Heart left ventricle (tissue), 16 donors: Measurements from ENCODE around the gene PCK2. TPM values are rescaled to one million over a fixed set of nuclear protein-coding genes. Genes with fewer than 3 reads are reported as not detected.

ENCODE experiments used
- ATAC-seq, 4 donors: fragments of 200-7000 bp; cut with Tn5 transposase; one replicate each; pipeline ENCODE4 v1.9.1; 2020 to 2022; ENCODE audit warnings: moderate library complexity in 4 of 4, mild to moderate bottlenecking in 3 of 4, moderate number of reproducible peaks in 1 of 4
- DNase-seq, 5 donors: peaks; one replicate each; pipeline ENCODE4 v3.0.0-alpha.2; 2020
- H3K27ac ChIP-seq, 12 donors: fragments of 200-600 bp; sonication (generic) in 4 of 12; one replicate each; pipeline versions ENCODE4 v1.5.0 to v1.8.0; 2016 to 2022; ENCODE audit warnings: mild to moderate bottlenecking in 2 of 12
- H3K27me3 ChIP-seq, 9 donors: fragments of 200-600 bp; sonication (generic) in 2 of 9; one replicate each; pipeline versions ENCODE4 v1.5.1 to v1.8.0; 2016 to 2022; ENCODE audit warnings: mild to moderate bottlenecking in 3 of 9
- H3K36me3 ChIP-seq, 9 donors: fragments of 200-600 bp; sonication (generic) in 2 of 9; one replicate each; pipeline versions ENCODE4 v1.5.0 to v1.8.0; 2018 to 2022; ENCODE audit warnings: mild to moderate bottlenecking in 2 of 9
- H3K4me1 ChIP-seq, 12 donors: fragments of 200-600 bp; sonication (generic) in 4 of 12; one replicate each; pipeline versions ENCODE4 v1.5.0 to v1.8.0; 2016 to 2022; ENCODE audit warnings: mild to moderate bottlenecking in 3 of 12
- H3K4me3 ChIP-seq, 12 donors: fragments of 200-600 bp; sonication (generic) in 4 of 12; one replicate each; pipeline versions ENCODE4 v1.5.0 to v1.8.0; 2017 to 2022; ENCODE audit warnings: mild to moderate bottlenecking in 9 of 12, moderate library complexity in 4 of 12
- H3K9me3 ChIP-seq, 12 donors: fragments of 200-600 bp; sonication (generic) in 4 of 12; one replicate each; pipeline versions ENCODE4 v1.5.0 to v1.8.0; 2016 to 2022; ENCODE audit warnings: mild to moderate bottlenecking in 1 of 12
- CTCF ChIP-seq, 12 donors: fragments of 200-600 bp; sonication (generic) in 4 of 12; IDR thresholded peaks; one replicate each; pipeline versions ENCODE4 v1.5.0 to v1.8.0; 2018 to 2022; ENCODE audit warnings: antibody characterized with exemption in 12 of 12, mild to moderate bottlenecking in 5 of 12
- POLR2A ChIP-seq, 2 donors: fragments of 450-650 bp; IDR thresholded peaks; one replicate each; pipeline ENCODE4 v1.6.1; 2017; ENCODE audit warnings: antibody characterized with exemption in 2 of 2, mild to moderate bottlenecking in 2 of 2, moderate library complexity in 2 of 2
- WGBS, 4 donors: extraction: QIAGEN DNeasy Blood & Tissue Kit in 2 of 4; methylation state at CpG; one replicate each; pipeline versions ENCODE4 v1.1.5 to v1.1.7; 2013 to 2018; 5-methylcytosine and 5-hydroxymethylcytosine counted together
- intact Hi-C, 10 donors: fragments of 100-400 bp; cut with DNase I; formaldehyde crosslinking; loops; one replicate each; pipeline versions ENCODE4 v1.11.1 to v1.14.2; 2022
- polyA plus RNA-seq, 2 donors: library from polyadenylated mRNA; stranded (reverse); fragments of 200-250 nt; gene quantifications; one replicate each; pipeline ENCODE4 v1.2.3, GENCODE V29; 2013
- total RNA-seq, 9 donors: library from RNA; depleted of rRNA in 2 of 9; stranded (reverse); fragments of >200 nt in 2 of 9; fragmentation: NEBNext Ultra II Directional in 3 of 9; extraction: Animal tissue kit (Norgen Biotek cat#: 25700) in 3 of 9; gene quantifications; one replicate each; pipeline versions ENCODE4 v1.1.0 to v1.2.4, GENCODE V29; 2016 to 2023
- donor health status: ischemic (EF 13 %, LVEDD 7.1; RV severe dilation, severe dysfunction).
- donor health status: healthy with polysubstance abuse.
- donor health status: DM: no; HTN: yes; CAD: no.
- donor health status: DM: no; HTN: no; CAD: no.
- donor health status: ischemic (EF 25% LVEDD 6.9; RV normal size, moderate dysfunction).
- donor health status: ischemic (EF 25% LVEDD 5.7; RV mildly dilated, moderate dysfunction).
- donor health status: healthy.
- donor health status: DM: yes; HTN: yes; CAD: no.
- donor health status: ischemic (EF 35%, LVEDD 5.7; RV mildly dilated, moderate dysfunction).
- donor health status: nonischemic (EF 11% LVEDD 7.7; RV severe dilation, severe dysfunction).
- donor health status: DM: yes; HTN: yes; CAD: no.
- donor health status: PGD.
- donor health status: ischemic (EF 29% LVEDD 5.4; RV normal size, mild dysfunction).
- donor health status: nonischemic (EF 23%, LVEDD 6.1; RV moderate dilation, normal function).

PCK2 gene
- total and polyA plus RNA-seq, 11 donors = 1.5 to 14.6 (median 3.9) TPM

GRCh38 chr14:24138396-24139271, 44.5 kb downstream of the PCK2 start:
- Histone ChIP-seq H3K27ac (peak overlapping the region in 3 of 12 donors; percentile 22 to 97 (median 28)), H3K4me3 (no peak overlapping the region), H3K9me3 (no peaks in the 10 kb centered on the region), H3K4me1 (peaks cover 3 to 72% (median 37%) of the 10 kb centered on the region in 12 donors), H3K27me3 (no peaks in the 10 kb centered on the region), H3K36me3 (peaks cover 0 to 42% (median 30%) of the 10 kb centered on the region in 9 donors)
- TF ChIP-seq CTCF (IDR thresholded peaks at IDR 0.05) = no peak
- TF ChIP-seq POLR2A (IDR thresholded peaks at IDR 0.05) = no peak
- 79 to 88% (median 82%) methylated on average over 13 of the region's 13 CpGs for WGBS, 4 donors
- no peak for DNase-seq
- no peak for ATAC-seq
- intact Hi-C loops = no loop called here

- H3K27ac ChIP-seq = peak overlapping the region in 4 of 12 donors; percentile 5 to 97 (median 59)
Measured at GRCh38 chr14:24139272-24139934, 45.3 kb downstream of the PCK2 start.

GRCh38 chr14:24141097-24141880, 47.2 kb downstream of the PCK2 start, which contains the start of gene EMC9:
Gene EMC9, minus strand, starts transcription at chr14:24141591. Its CDS starts 287 bp downstream, at chr14:24141304.
- peak within 1 kb of the TSS; percentile 64 to 95 (median 72) for H3K4me3 ChIP-seq
- H3K9me3 ChIP-seq = no peaks in the 10 kb centered on the region
- ATAC-seq (peak; percentile 90 to 96 (median 94)), DNase-seq (peak; percentile 100)
- intact Hi-C loops = loop anchor here in 4 of 10 donors (2.0 to 5.0 kb wide), 3 partner anchors 26 to 91 kb away; partner anchors contain the start of genes DCAF11 (in 2 of the 4), NRL (in 2 of the 4), GMPR2 (in 1 of the 4) and NEDD8 (in 1 of the 4)
- TF ChIP-seq CTCF (IDR thresholded peaks at IDR 0.05) = peak; percentile 26 to 75 (median 57)
- TF ChIP-seq POLR2A (IDR thresholded peaks at IDR 0.05) = peak in 1 of 2 donors; percentile 94
- peaks cover 0 to 57% (median 37%) of the 10 kb centered on the region in 9 donors for H3K36me3 ChIP-seq
- H3K27me3 ChIP-seq = no peaks in the 10 kb centered on the region
- peak within 1 kb of the TSS; percentile 59 to 96 (median 90) for H3K27ac ChIP-seq
- peaks cover 3 to 91% (median 44%) of the 10 kb centered on the region in 12 donors for H3K4me1 ChIP-seq
- WGBS, 4 donors = 0 to 1% (median 0%) methylated on average over 20 to 65 of the region's 65 CpGs

More at GRCh38 chr14:24139272-24139934, 45.3 kb downstream of the PCK2 start:
- intact Hi-C loops = no loop called here
- ATAC-seq = no peak
- TF ChIP-seq POLR2A (IDR thresholded peaks at IDR 0.05) = no peak
- Histone ChIP-seq H3K27me3 (no peaks in the 10 kb centered on the region), H3K4me3 (peak overlapping the region in 5 of 12 donors; percentile 66 to 92 (median 83)), H3K9me3 (no peaks in the 10 kb centered on the region), H3K36me3 (peaks cover 0 to 49% (median 37%) of the 10 kb centered on the region in 9 donors), H3K4me1 (peaks cover 3 to 80% (median 37%) of the 10 kb centered on the region in 12 donors)
- DNase-seq = no peak
- 86 to 91% (median 89%) methylated on average over 9 of the region's 9 CpGs for WGBS, 4 donors

GRCh38 chr14:24143511-24143910, 49.4 kb downstream of the PCK2 start:
- Histone ChIP-seq H3K27ac (peak overlapping the region in 2 of 12 donors; percentile 12 to 20), H3K4me1 (peaks cover 9 to 77% (median 39%) of the 10 kb centered on the region in 12 donors), H3K27me3 (no peaks in the 10 kb centered on the region), H3K36me3 (peaks cover 0 to 41% (median 23%) of the 10 kb centered on the region in 9 donors), H3K4me3 (no peak overlapping the region), H3K9me3 (no peaks in the 10 kb centered on the region)
- TF ChIP-seq POLR2A (IDR thresholded peaks at IDR 0.05) (no peak), CTCF (IDR thresholded peaks at IDR 0.05) (no peak)
- no peak for ATAC-seq
- intact Hi-C loops = loop anchor here in 2 of 10 donors (5.0 kb wide), 2 partner anchors 36 to 89 kb away; partner anchors contain the start of genes GMPR2 (in 1 of the 2) and NEDD8 (in 1 of the 2)
- 54 to 70% (median 67%) methylated on average over 2 of the region's 2 CpGs for WGBS, 4 donors
- no peak for DNase-seq
